K562 (cell line): Measurements from ENCODE around the gene THYN1. TPM values are rescaled to one million over a fixed set of nuclear protein-coding genes. Genes with fewer than 3 reads are reported as not detected.
A peak's percentile ranks its signal among the peaks of the same experiment; 100 is the strongest.

Source experiments
- ARID1B ChIP-seq: fragments of 450-650 bp; IDR thresholded peaks from 2 replicates; pipeline ENCODE4 v1.6.1; 2016; ENCODE audit warnings: antibody characterized with exemption, mild to moderate bottlenecking, inconsistent platforms
- BDP1 ChIP-seq: IDR thresholded peaks from 3 replicates; pipeline ENCODE4 v1.6.1; 2011; ENCODE audit not compliant: insufficient read length, insufficient read depth
- CBX5 ChIP-seq: IDR thresholded peaks from 2 replicates; pipeline ENCODE4 v1.6.1; 2014; ENCODE audit warnings: low read depth, borderline replicate concordance
- CGGBP1 ChIP-seq: fragments of 250-450 bp; sonication (Bioruptor Pico); IDR thresholded peaks from 2 replicates; pipeline ENCODE4 v1.9.0; 2021; ENCODE audit warnings: mild to moderate bottlenecking
- E2F1 ChIP-seq: sonication (generic); formaldehyde crosslinking; IDR thresholded peaks from 2 replicates; pipeline ENCODE4 v1.8.1; 2023; ENCODE audit warnings: mild to moderate bottlenecking, missing genetic modification reagents, moderate library complexity
- ELK3 ChIP-seq: fragments of 450-650 bp; formaldehyde crosslinking; IDR thresholded peaks from 2 replicates; pipeline ENCODE4 v1.4.0; 2020; ENCODE audit warnings: mild to moderate bottlenecking
- HMGXB4 ChIP-seq: sonication (generic); formaldehyde crosslinking; IDR thresholded peaks from 2 replicates; pipeline ENCODE4 v1.8.1; 2023; ENCODE audit warnings: mild to moderate bottlenecking, missing genetic modification reagents
- HNRNPH1 ChIP-seq: fragments of 200-400 bp; formaldehyde crosslinking; optimal IDR thresholded peaks from 2 replicates; pipeline ENCODE3; 2017; ENCODE audit warnings: low read depth, mild to moderate bottlenecking, low read length, moderate library complexity
- IFI16 ChIP-seq: fragments of 250-450 bp; sonication (Bioruptor Pico); IDR thresholded peaks from 2 replicates; pipeline ENCODE4 v2.1.2; 2022; ENCODE audit warnings: mild to moderate bottlenecking, inconsistent platforms
- KDM2B ChIP-seq: fragments of 250-450 bp; sonication (Bioruptor Pico); IDR thresholded peaks from 2 replicates; pipeline ENCODE4 v1.8.0; 2021; ENCODE audit warnings: mild to moderate bottlenecking, moderate library complexity
- LARP7 ChIP-seq: fragments of 450-650 bp; IDR thresholded peaks from 2 replicates; pipeline ENCODE4 v1.6.1; 2016
- MAFK ChIP-seq: IDR thresholded peaks from 2 replicates; pipeline ENCODE4 v1.6.1; 2011; ENCODE audit warnings: low read length, improper control_type of control experiment
- NR2F6 ChIP-seq: fragments of 450-650 bp; formaldehyde crosslinking; IDR thresholded peaks from 2 replicates; pipeline ENCODE4 v1.4.0; 2020; ENCODE audit warnings: mild to moderate bottlenecking
- RBFOX2 ChIP-seq: fragments of 200-400 bp; formaldehyde crosslinking; IDR thresholded peaks from 2 replicates; pipeline ENCODE4 v1.6.1; 2017; ENCODE audit warnings: low read depth, mild to moderate bottlenecking, low read length, moderate library complexity
- SLC30A9 ChIP-seq: fragments of 250-450 bp; sonication (Bioruptor Pico); IDR thresholded peaks from 2 replicates; pipeline ENCODE4 v1.8.0; 2022; ENCODE audit warnings: mild to moderate bottlenecking, moderate library complexity
- SRSF7 ChIP-seq: fragments of 200-400 bp; formaldehyde crosslinking; optimal IDR thresholded peaks from 2 replicates; pipeline ENCODE3; 2017; ENCODE audit warnings: mild to moderate bottlenecking, low read depth, low read length
- TAF15 ChIP-seq: fragments of 200-400 bp; formaldehyde crosslinking; IDR thresholded peaks from 2 replicates; pipeline ENCODE4 v1.6.1; 2017; ENCODE audit warnings: mild to moderate bottlenecking, low read depth, low read length, moderate library complexity
- TOE1 ChIP-seq, 2 experiments: fragments of 450-650 bp in 1 of 2; sonication (generic) in 1 of 2; formaldehyde crosslinking in 1 of 2; IDR thresholded peaks; 2 replicates each; pipeline versions ENCODE4 v1.7.1 to v1.8.0; 2016 to 2022; ENCODE audit warnings: borderline replicate concordance in 2 of 2, mild to moderate bottlenecking in 2 of 2, antibody characterized with exemption in 1 of 2, inconsistent platforms in 1 of 2, low read depth in 1 of 2, missing genetic modification reagents in 1 of 2, moderate library complexity in 1 of 2
- ZNF280B ChIP-seq: fragments of 250-450 bp; sonication (Bioruptor Pico); IDR thresholded peaks from 2 replicates; pipeline ENCODE4 v1.5.1; 2021; ENCODE audit warnings: mild to moderate bottlenecking
- ZNF511 ChIP-seq: sonication (generic); formaldehyde crosslinking; IDR thresholded peaks from 2 replicates; pipeline ENCODE4 v1.8.0; 2022; ENCODE audit warnings: mild to moderate bottlenecking, missing genetic modification reagents
- ZNF77 ChIP-seq: fragments of 250-450 bp; sonication (Bioruptor Pico); IDR thresholded peaks from 2 replicates; pipeline ENCODE4 v1.5.0; 2020
- ZZZ3 ChIP-seq: fragments of 450-650 bp; IDR thresholded peaks from 2 replicates; pipeline ENCODE4 v1.6.1; 2016; ENCODE audit warnings: antibody characterized with exemption, mild to moderate bottlenecking, moderate library complexity
- polyA plus RNA-seq, 8 experiments: library from polyadenylated mRNA; depleted of rRNA in 4 of 8; stranded (reverse) in 5 of 8; unstranded in 3 of 8; fragments of >200 nt; fragmentation: Nextera tagmentation in 2 of 8; fragmentation: Illumina TruSeq in 1 of 8; extraction: Ambion mirVana in 2 of 8; extraction: Trizol in 1 of 8; gene quantifications; 2 replicates each; pipeline versions ENCODE4 v1.2.1 to v1.2.3, GENCODE V29; 2011 to 2014; ENCODE audit warnings: inconsistent platforms in 1 of 8, missing spikeins in 1 of 8
- total RNA-seq, 7 experiments: library from RNA; depleted of rRNA in 6 of 7; stranded (reverse); fragments of >200 nt in 6 of 7; fragmentation: Illumina TruSeq in 2 of 7; extraction: Trizol in 2 of 7; gene quantifications; 2 replicates each; pipeline versions ENCODE4 v1.2.1 to v1.2.3, GENCODE V29; 2011 to 2021; ENCODE audit warnings: low replicate concordance in 1 of 7

THYN1 gene
- total and polyA plus RNA-seq, 9 of the 15 experiments (the other 6 are each of a cell fraction or from before 2014, with no cell fraction given) = 54.9 to 279 (median 104) TPM

GRCh38 chr11:134223836-134224709 lies 29.1 kb downstream of the THYN1 start, which contains the start of the genes NCAPD3 and VPS26B (continued):
- no peak for TF ChIP-seq ELK3 (CRISPR knock-in tag)
- TF ChIP-seq LARP7 = no peak
- no peak for TF ChIP-seq ZNF280B (CRISPR knock-in tag)
- no peak for TF ChIP-seq SRSF7
- peak; percentile 93 for TF ChIP-seq RBFOX2
- 0 out of 2 replicates have a peak, but pooled peaks have one; percentile 45 for TF ChIP-seq NR2F6 (CRISPR knock-in tag)
- TF ChIP-seq KDM2B = peak; percentile 62; the same call in 1 of the 2 replicates
- no peak for TF ChIP-seq MAFK
- TF ChIP-seq ZNF511 = peak; percentile 62; the same call in 1 of the 2 replicates
- no peak for TF ChIP-seq CGGBP1 (CRISPR knock-in tag)
- peak; percentile 60; the same call in 1 of the 2 replicates for TF ChIP-seq TOE1 (IDR thresholded peaks at IDR 0.05; ENCODE audit: borderline replicate concordance)
- no peak for TF ChIP-seq TOE1 (CRISPR knock-in tag; IDR thresholded peaks at IDR 0.05; ENCODE audit: borderline replicate concordance, low read depth)
- TF ChIP-seq ZZZ3 = no peak
- no peak for TF ChIP-seq HMGXB4 (CRISPR knock-in tag)
- no peak for TF ChIP-seq CBX5
- TF ChIP-seq ZNF77 (CRISPR knock-in tag) = no peak
- TF ChIP-seq E2F1 = peak; percentile 76; the same call in 1 of the 2 replicates
- TF ChIP-seq HNRNPH1 = no peak
- no peak for TF ChIP-seq IFI16
- TF ChIP-seq BDP1 = no peak
- peak; percentile 33 for TF ChIP-seq ARID1B
- no peak for TF ChIP-seq TAF15
- TF ChIP-seq SLC30A9 (CRISPR knock-in tag) = no peak
